Daoy (cell line): ENCODE results near the gene FMNL2. TPM values are rescaled to one million over a fixed set of nuclear protein-coding genes. Genes with fewer than 3 reads are reported as not detected.

ENCODE experiments used
- DNase-seq: peaks from one replicate; pipeline ENCODE4 v3.0.0-alpha.2; 2015; ENCODE audit warnings: low read depth
- total RNA-seq: library from RNA; depleted of rRNA; stranded (reverse); fragments of >200 nt; shearing (Covaris generic); gene quantifications from 2 replicates; pipeline ENCODE4 v1.2.3, GENCODE V29; 2014

FMNL2 gene
- total RNA-seq, 1 experiment from 2014 or later = 29.0 TPM

DNA sequence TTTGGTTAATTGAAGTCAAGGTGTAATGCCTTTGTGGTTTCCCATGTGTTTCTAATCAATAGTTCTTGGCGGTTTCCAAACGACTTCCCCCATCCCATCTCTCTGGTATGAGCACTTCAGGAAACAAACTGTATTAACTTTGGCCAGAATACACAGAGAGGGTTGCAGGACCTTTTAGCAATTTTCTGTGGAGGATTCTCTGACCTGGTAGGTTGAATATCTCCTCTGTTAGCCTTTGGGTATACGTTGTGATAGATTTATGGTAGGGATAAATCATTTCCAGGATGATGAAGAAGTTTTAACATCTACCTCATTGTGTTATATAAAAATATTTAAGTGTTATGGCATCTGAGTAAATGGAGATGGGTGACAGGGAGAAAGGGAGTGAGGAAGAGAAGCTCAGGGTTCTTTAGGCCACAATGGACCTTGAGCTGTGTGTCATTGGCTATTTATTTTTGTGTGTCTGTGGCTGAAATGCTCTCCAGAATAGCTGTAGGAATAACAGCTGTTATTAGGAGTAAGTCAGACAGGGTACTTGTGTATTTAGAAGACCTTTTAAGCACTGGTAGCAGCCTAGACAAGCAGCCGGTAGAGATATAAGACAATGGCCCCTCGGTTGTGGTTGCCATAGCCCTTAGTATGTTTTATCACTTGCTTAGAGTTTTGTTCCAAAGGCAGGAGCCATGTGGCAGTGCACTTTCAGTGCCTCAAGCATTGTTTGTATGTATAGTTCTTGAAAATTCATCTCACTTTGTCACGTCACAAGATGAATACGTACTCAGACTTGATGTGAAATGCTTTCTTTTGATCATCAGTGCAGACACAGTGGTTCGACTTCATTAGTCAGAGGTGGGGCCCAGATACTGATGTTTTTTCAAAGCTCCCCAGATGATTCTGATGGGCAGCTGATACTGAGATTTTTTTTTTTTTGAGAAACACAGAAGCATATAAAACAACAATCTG is 91.1 kb downstream of the FMNL2 start:
- DNase-seq = no peak

DNA sequence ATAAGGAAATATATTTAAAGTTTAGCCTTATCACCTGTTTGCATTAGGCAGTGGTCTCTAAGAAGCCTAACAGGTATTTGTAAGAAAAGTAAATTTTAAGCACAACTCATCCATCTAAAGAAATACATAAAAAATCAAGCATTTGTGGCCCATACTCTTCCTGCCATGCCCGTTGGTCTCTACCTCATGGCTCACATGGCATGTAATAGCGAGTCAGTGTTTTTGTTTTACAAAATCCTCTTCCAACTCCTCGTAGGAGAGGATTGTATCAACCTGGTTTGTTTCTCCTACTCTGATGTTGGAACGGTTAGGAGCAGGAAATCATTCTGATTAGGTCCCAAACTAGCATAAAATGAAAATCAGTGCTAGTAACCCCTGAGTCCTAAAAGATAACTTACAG is 91.8 kb downstream of the FMNL2 start:
- no peak for DNase-seq

DNA sequence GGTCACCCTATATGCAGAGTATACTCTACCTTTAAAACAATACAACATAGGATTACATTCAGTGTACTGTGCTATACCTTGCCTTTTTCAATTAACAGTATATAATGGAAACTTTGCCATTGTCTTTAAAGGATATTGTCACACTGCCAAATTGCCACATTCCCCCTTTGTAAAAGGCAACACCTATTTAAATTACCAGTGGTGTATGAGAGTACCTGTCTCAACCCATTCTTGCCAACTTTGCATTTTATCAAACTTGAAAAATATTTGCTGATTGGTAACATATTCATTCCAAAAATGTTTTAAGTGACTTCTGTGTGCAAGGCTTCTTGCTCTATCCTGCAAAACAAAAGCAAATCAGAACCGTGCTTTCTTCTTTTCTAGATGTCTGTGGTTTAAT is 92.9 kb downstream of the FMNL2 start:
- DNase-seq = no peak

DNA sequence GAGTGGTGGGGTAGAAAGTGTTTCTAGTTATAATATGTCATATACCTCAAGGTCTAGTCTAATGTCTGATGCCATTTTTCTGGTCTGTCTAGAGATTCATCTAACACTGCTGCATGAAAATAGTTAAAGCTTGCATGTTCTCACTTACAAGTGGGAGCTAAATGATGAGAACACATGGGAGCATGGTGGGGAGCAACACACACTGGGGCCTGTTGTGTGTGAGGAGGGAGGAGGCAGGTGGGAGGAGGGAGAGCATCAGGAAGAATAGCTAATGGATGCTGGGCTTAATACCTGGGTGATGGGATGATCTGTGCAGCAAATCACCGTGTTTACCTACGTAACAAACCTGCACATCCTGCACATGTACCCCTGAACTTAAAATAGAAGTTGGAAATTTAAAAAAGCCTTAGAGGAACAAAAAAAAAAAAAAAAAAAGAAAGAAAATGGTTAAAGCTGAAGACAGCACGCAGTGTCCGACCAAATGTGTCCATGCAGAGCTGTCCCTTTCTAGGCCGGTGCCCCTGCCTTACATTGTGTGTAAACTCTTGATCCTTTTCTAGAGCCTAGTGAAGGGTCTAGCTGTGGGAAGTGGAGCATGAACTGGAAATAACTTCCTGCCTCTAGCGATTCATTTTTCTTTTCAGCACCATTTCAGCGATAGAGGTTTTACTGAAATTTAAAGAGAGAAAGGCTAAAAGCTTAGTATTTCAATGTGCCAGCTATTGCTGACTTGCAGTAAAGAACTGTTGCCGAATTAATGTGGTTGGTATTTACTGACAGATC is 94.0 kb downstream of the FMNL2 start:
- no peak for DNase-seq

DNA sequence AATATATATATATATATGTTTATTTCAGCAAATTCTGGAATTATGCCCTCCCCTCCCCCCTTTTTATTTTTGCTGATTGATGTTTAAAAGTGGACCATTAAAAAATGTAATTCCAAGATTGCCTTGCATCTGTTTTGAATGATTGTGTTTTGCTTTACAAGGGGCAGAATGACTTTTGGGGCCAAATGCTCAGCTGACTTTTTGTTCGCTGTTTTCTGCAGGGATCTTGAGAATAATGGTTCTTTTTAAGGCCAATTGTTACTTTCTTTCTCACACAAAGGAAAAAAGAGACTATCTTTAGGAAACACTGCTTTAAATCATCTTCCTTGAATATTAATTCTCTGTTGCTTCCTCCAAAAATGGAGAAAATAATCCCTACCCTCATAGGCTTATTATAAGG is 95.9 kb downstream of the FMNL2 start:
- DNase-seq = no peak

DNA sequence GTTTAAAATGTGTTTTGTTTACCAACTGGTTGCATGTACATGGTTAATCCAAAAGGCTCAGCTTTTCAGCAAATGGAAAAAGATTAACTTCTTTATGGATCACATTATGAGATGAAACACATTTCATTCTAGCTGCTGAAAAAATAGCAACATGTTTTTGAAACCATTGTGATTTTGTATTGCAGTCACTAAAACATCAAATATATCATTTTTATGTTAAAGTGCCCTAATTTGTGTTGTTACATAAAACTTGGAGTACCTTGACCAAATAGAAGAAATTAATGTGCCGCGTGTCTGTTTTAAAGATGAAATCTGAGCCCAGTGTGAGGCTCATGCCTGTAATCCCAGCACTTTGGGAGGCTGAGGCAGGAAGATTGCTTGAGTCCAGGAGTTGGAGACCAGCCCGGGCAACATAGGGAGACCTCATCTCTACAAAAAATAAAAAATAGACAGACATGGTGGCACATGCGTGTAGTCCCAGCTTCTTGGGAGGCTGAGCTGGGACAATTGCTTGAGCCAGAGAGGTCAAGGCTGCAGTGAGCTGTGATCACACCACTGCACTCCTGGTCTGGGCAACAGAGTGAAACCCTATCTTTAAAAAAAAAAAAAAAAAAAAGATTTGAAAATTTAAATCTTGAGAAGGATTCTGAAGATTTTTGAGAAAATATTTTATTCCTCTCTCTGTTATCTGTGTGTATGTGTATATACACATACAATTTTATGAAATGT is 96.6 kb downstream of the FMNL2 start:
- no peak for DNase-seq

DNA sequence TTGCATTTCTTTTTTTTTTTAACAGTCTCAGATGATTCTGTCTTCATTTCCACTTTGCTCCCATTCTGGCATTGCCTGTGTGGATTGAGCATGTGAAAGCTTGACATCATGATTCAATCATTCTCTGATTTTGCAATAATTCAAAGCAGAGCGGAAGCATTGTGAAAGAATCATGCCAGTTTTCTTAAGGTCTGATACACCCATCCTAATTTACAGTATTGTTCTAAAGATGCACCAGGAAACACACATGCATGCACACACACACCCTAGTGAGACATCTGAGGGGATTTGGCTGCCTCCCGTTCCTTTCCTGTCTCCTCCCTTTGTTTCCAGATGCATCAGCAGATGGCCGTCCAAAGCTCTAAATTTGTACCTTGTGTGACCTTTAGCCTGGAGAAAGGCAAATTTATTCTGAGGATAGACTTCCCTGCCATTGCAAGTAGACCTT is 97.3 kb downstream of the FMNL2 start:
- peak; percentile 26 for DNase-seq

DNA sequence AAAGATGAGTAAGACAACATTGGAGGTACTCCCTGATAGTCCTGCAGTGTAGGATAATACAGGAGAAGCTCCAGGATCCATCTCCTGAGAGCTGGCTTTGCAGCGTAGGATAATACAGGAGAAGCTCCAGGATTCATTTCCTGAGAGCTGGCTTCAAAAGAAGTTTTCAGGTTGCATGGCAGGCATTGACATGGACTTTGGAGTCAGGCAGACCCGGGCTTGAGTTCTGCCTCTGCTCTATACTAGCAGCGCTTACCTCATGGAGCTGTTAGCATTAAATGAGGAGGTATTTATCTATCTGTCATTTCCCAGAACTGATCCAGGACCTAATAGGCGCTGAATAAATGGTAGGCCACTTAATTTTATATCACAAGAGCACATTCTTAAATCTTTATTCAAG is 97.8 kb downstream of the FMNL2 start:
- no peak for DNase-seq

DNA sequence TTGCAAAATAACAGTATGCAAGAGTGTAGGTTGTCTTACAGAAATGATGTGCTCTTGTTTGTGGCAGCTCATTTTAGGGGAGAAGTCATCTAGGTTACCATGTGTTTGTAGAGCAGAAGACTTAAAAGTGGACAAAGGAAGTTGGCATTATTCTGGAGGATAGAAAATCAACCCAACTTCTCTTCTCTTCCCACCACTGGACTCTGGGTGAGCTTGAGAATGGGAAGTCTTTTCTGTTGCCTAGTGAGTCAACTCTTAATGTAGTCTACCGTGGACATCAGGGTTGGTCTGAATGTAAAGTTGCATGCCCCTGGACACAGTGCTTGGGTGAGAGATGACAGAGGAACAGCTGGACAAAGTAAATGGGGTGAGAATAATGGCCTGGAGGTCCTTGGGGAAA is 98.3 kb downstream of the FMNL2 start:
- no peak for DNase-seq

DNA sequence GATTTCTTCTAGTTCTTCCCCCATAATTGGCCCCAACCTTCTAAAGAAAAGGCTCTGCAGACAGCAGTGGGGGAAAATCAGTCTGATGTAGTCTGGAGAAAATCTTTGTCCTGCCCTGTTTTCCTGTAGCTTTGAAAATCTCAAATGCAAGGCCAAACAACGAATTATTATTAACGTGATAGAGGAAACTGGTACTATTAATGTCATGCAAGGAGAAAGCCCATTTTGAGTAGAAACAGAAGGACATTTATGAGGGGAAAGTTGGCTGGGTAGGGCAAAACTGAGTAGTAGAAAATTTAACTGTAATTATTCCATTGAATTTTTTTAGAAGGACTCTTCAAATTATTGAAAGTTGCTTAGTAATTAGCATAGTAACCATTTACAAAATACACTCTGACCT is 98.8 kb downstream of the FMNL2 start:
- no peak for DNase-seq

DNA sequence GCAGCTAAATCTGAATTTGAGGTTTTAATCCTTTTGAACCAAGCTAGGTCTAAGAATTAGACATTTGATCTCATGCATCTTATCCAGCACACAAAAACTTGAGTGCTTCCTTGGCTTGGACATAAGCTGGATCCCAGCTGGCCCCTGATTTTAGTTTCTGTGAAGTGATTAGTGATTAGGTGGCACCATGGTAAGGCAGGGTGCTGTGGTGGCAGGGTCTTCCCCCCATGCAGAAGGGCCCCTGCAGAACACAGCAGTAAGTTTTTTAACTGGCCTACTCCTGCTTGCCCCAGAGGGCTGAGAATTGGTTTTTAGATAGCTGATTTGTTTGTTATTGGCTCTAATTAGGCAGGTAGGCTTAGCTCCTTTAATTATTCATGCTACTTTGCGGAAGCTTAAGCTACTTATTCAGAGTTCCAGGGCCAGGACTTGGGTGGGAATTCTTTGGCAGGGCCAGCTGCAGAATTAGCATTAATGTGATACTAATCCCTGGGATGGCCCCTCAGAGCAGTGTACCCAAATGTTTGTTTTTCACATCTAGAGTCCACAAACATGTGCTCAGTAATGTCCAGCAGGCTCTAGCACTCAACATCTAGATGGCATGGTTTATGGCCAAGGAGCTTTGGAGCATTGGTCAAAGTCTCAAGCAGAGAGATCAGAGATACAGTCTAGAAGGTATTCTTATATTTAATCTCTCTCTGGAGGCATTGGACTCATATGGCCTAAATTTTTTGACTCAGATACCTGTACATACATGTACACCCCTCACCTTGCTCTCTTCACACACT is 99.6 kb downstream of the FMNL2 start:
- no peak for DNase-seq

DNA sequence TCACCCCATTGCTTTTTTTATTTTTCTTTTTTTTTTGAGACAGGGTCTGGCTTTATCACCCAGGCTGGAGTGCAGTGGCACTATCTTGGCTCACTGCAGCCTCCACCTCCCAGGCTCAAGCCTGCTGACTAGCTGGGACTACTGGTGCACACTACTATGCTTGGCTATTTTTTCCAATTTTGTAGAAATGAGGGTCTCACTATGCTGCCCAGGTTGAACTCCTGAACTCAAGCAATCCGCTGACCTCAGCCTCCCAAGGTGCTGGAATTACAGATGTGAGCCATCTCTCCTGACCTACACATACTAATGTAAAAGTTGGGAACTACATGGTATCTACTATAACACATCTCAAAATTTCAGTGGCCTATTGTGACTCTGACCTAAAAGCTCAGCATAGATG is 101.2 kb downstream of the FMNL2 start:
- DNase-seq = no peak

DNA sequence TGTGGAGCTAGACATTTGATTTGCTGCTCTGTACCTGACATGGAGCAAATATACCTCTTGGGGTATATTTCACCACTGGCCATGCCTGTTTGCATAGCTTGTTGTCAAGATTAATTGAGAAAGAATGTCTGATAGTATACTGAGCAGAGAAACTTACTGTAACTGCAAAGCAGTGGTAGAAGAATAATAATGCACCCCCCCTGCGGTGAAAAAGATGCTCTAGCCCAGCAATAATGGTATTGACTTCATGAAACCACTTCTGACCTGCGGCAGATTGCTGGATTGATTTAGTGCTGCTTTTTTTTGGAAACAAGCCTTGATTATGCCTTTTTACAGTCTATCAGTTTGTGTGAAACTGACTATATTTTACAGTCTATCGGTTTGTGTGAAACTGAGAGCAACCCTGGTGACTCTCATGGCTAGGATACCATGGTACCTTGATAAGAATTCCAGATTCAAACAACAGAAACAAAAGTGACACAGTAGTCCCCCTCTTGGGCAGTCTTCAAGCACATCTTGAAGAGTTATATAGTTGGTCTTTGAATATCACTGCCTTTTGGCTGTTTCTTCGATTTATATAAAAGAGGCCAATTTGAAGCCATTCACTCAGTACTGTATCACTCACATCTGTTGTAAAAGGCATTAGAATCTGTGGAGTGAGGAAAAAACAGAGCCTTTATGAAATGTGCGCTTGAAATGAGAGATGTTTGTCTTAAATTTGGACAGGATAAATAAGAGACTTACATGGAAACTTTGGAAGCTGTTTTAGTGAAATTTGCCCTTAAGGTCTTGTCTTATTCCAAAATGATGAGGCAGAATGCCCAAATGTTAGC is 102.5 kb downstream of the FMNL2 start:
- DNase-seq = no peak

DNA sequence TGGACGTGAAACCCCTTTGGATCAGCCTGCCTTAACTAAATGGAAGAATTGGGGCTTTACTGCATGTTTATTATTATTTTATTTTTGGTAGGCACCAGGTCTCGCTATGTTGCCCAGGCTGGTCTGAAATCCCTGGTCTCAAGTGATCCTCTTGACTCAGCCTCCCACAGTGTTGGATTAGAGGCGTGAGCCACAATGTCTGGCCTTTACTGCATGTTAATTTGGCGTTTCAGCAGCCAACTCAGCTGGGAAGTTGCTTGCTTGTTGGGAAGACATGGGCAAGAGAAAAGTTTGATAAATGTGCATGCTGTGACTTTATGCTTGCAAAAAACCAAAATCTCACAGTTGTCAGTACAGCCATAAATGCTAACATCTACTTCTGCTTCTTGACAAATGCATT is 105.1 kb downstream of the FMNL2 start:
- DNase-seq = no peak

DNA sequence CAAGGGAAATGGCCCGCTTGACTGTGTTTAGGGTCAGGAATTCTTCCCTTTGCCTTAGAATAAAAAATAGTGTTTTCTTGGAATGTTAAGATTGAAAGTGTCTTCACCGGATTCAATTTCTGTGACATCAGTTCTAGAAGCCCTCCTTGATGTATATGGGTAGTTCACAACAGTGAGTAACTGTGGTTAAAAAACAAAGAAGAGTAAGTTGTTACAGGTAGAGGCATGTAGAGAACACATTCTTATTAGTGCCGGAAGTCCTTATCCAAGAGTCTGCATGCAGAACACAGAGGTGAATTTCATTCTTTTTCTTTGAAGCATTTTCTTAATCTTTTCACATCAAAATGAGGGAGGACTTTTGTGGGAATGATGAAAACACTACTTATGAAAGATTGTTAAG is 105.5 kb downstream of the FMNL2 start:
- no peak for DNase-seq

DNA sequence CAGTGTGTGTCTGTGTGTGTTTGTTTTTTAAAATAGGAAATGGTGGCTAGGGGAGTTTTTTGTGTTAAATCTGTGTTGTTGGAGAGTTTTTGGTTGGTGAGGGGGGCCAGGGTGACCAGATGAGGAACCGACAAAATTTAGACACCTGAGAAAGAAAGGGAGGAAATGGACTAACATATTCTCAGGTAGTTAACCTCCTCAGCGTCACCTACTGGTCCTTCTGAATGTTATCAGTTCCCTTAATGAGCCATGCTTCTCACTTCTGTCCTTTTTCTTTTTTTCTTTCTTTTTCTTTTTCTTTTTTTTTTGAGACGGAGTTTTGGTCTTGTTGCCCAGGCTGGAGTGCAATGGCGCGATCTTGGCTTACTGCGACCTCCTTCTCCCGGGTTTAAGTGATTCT is 107.0 kb downstream of the FMNL2 start:
- no peak for DNase-seq

DNA sequence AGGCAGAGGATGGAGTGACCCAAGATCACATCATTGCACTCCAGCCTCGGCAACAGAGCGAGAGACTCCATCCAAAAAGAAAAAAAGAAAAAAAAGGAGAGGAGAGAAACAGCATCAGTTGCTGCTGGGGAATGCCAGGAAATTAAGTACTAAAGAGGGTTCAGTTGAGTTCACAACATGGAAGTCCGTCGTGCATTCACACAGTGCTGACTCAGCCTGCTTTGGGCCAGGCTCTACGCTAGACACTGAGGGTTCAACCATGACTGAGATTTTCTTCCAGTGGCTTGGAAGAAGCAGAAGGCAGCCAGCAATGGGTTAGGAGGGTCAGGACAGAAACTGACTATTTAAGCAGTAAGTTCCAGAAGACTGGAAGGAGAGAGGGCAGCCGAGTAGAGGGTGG is 108.8 kb downstream of the FMNL2 start:
- DNase-seq = peak; percentile 45

DNA sequence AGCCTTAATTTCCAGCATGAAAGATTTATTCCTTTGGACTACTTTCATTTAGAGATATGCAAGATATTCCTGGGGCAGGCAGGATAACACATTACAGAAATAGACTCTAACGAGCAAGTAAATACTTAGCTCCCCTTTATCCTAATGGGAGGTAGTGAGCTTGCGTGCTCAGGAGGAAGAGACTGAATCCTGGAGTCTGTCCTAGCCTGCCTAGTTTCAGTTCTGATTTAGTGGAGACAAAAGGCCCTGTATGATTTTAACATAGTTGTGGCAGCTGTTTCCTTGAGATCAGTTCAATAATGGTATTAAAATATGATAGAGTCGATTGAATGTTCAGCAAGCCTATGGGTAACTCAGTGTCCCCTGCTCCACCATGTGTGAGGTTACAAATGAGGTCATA is 109.5 kb downstream of the FMNL2 start:
- DNase-seq = no peak

DNA sequence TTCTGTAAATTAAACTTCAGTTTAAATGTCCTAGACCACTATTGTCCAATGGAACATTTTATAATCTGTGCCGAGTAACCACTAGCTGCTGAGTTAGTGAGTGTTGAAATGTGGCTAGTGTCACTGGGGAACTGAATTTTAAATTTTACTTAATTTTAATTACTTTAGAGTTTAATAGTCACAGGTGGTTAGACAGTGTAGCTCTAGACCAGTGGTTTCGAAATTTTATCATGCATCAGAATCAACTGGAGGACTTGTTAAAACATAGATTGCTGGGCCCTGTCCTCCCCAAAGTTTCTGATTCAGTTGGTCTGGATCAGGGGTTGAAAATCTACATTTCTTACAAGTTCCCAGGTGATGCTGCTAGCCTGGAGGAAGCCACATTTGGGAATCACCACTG is 110.4 kb downstream of the FMNL2 start:
- no peak for DNase-seq

DNA sequence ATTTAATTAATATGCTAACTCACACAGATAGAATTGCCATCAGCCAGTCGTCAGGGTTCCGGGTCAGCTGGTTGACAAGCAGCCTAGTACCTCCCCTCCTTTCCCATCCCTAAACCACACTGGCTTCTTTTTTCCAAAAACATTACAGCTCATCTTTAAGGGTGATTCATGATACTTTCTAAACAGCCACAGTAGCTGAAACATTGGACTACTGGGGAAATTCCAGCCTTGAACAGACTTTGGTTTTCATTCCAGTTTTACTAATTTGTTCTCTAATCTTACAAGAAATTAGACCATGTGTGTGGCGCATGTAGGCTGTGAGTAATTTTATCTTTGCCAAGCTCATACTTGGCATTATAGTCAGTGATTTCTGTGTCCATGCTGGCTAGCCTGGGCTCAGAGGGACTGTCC is 110.8 kb downstream of the FMNL2 start:
- DNase-seq = peak; percentile 88

DNA sequence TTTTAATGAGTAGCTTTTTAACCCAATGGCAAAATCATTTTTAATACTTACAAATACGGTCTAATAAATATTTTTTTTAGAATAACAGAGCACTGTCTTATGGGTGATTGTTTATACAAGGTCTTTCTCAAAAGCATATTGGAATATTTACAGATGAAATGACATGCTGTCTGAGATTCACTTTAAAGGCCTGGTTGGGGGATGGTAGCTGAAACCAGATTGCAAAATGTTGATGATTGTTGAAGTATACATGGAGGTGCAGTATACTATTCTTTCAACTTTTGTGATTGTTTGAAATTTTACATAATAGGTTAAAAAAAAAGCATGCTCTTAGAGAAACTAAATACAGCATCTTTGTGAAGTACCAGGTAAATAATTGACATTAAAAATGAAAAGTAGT is 111.2 kb downstream of the FMNL2 start:
- DNase-seq = no peak
